GM19099 (cell line): ENCODE data around the gene TCERG1L.

Experiments
- POLR2A ChIP-seq: IDR thresholded peaks from 3 replicates; pipeline ENCODE4 v1.6.1; 2011; ENCODE audit warnings: low read depth; ENCODE audit not compliant: insufficient read length; ENCODE audit errors: extremely low read depth

Gene TCERG1L

GRCh38 chr10:131231323-131231964, 80.1 kb downstream of the TCERG1L start:
- TF ChIP-seq POLR2A: no peak

- no peak for TF ChIP-seq POLR2A
Measured at GRCh38 chr10:131230641-131231322, 80.7 kb downstream of the TCERG1L start.

GRCh38 chr10:131230166-131230565, 81.4 kb downstream of the TCERG1L start:
- no peak for TF ChIP-seq POLR2A

- no peak for TF ChIP-seq POLR2A
Measured at GRCh38 chr10:131227163-131227740, 84.3 kb downstream of the TCERG1L start.

- TF ChIP-seq POLR2A: no peak
Measured at GRCh38 chr10:131226446-131227162, 84.9 kb downstream of the TCERG1L start.

GRCh38 chr10:131224106-131224505, 87.4 kb downstream of the TCERG1L start:
- TF ChIP-seq POLR2A: no peak

GRCh38 chr10:131223422-131223821, 88.1 kb downstream of the TCERG1L start:
- TF ChIP-seq POLR2A: no peak

- no peak for TF ChIP-seq POLR2A
Measured at GRCh38 chr10:131222986-131223385, 88.5 kb downstream of the TCERG1L start.

GRCh38 chr10:131221632-131222277, 89.8 kb downstream of the TCERG1L start:
- no peak for TF ChIP-seq POLR2A

GRCh38 chr10:131220601-131221171, 90.8 kb downstream of the TCERG1L start:
- TF ChIP-seq POLR2A: no peak

- TF ChIP-seq POLR2A: no peak
Measured at GRCh38 chr10:131219955-131220489, 91.5 kb downstream of the TCERG1L start.

GRCh38 chr10:131219584-131219886, 92.0 kb downstream of the TCERG1L start:
- TF ChIP-seq POLR2A: no peak

- no peak for TF ChIP-seq POLR2A
Measured at GRCh38 chr10:131218811-131219583, 92.5 kb downstream of the TCERG1L start.

- TF ChIP-seq POLR2A: no peak
Measured at GRCh38 chr10:131216681-131217230, 94.8 kb downstream of the TCERG1L start.
